ENCODE measurements around the gene TRAF7.

TRAF7 gene

GRCh38 chr16:2186505-2186904, 30.9 kb downstream of the TRAF7 start:
- Mint-ChIP-seq H3K27ac (no peak overlapping the region), H3K9me3 (no peaks in the 10 kb centered on the region), H3K27me3 (ENCODE audit: low read depth, poor library complexity) (no peaks in the 10 kb centered on the region), H3K4me3 (no peak overlapping the region), H3K36me3 (ENCODE audit: low read depth) (peaks cover 9% of the 10 kb centered on the region), H3K4me1 (peaks cover 8% of the 10 kb centered on the region)
- TF ChIP-seq CTCF (IDR thresholded peaks at IDR 0.05), result no peak
- no peak for DNase-seq

- no peak overlapping the region for H3K4me3 Mint-ChIP-seq
- no peak for DNase-seq
- H3K4me1 Mint-ChIP-seq, result peaks cover 8% of the 10 kb centered on the region
- H3K36me3 Mint-ChIP-seq (ENCODE audit: low read depth), result peaks cover 3% of the 10 kb centered on the region
- H3K27ac Mint-ChIP-seq, result no peak overlapping the region
- no peaks in the 10 kb centered on the region for H3K27me3 Mint-ChIP-seq (ENCODE audit: low read depth, poor library complexity)
- no peak for TF ChIP-seq CTCF (IDR thresholded peaks at IDR 0.05)
- H3K9me3 Mint-ChIP-seq, result no peaks in the 10 kb centered on the region
Measured at GRCh38 chr16:2187212-2187611, 31.6 kb downstream of the TRAF7 start.

GRCh38 chr16:2188395-2188794, 32.8 kb downstream of the TRAF7 start:
- H3K9me3 Mint-ChIP-seq, result no peaks in the 10 kb centered on the region
- no peak overlapping the region for H3K4me3 Mint-ChIP-seq
- peaks cover 7% of the 10 kb centered on the region for H3K27me3 Mint-ChIP-seq (ENCODE audit: low read depth, poor library complexity)
- TF ChIP-seq CTCF (IDR thresholded peaks at IDR 0.05), result no peak
- H3K36me3 Mint-ChIP-seq (ENCODE audit: low read depth), result no peaks in the 10 kb centered on the region
- H3K4me1 Mint-ChIP-seq, result peaks cover 13% of the 10 kb centered on the region
- no peak for DNase-seq
- H3K27ac Mint-ChIP-seq, result no peak overlapping the region

GRCh38 chr16:2189252-2189893, 33.8 kb downstream of the TRAF7 start:
- no peaks in the 10 kb centered on the region for H3K9me3 Mint-ChIP-seq
- H3K27ac Mint-ChIP-seq, result no peak overlapping the region
- peaks cover 15% of the 10 kb centered on the region for H3K4me1 Mint-ChIP-seq
- no peak for TF ChIP-seq CTCF (IDR thresholded peaks at IDR 0.05)
- DNase-seq, result no peak
- no peaks in the 10 kb centered on the region for H3K36me3 Mint-ChIP-seq (ENCODE audit: low read depth)
- peaks cover 13% of the 10 kb centered on the region for H3K27me3 Mint-ChIP-seq (ENCODE audit: low read depth, poor library complexity)
- H3K4me3 Mint-ChIP-seq, result no peak overlapping the region

- H3K4me1 Mint-ChIP-seq, result peaks cover 23% of the 10 kb centered on the region
- no peak for TF ChIP-seq CTCF (IDR thresholded peaks at IDR 0.05)
- no peak overlapping the region for H3K4me3 Mint-ChIP-seq
- H3K27ac Mint-ChIP-seq, result no peak overlapping the region
- H3K36me3 Mint-ChIP-seq (ENCODE audit: low read depth), result no peaks in the 10 kb centered on the region
- DNase-seq, result no peak
- no peaks in the 10 kb centered on the region for H3K9me3 Mint-ChIP-seq
- H3K27me3 Mint-ChIP-seq (ENCODE audit: low read depth, poor library complexity), result peaks cover 21% of the 10 kb centered on the region
Measured at GRCh38 chr16:2190002-2190658, 34.5 kb downstream of the TRAF7 start.

Measured in nephron progenitor cell (in vitro differentiated cells).